Forelimb muscle (tissue), 1 donor: ENCODE data around the gene NANOG. TPM values are rescaled to one million over a fixed set of nuclear protein-coding genes. Genes with fewer than 3 reads are reported as not detected.
"Not testable (repeated sequence)": the region's sequence is repeated elsewhere in the genome, so short reads cannot be mapped to it uniquely, and the experiment has no call there.

Experiments used
- DNase-seq: peaks from one replicate; pipeline ENCODE4 v3.0.0-alpha.2; 2013; ENCODE audit warnings: low read depth
- polyA plus RNA-seq: library from polyadenylated mRNA; unstranded; fragments of 120-200 nt; gene quantifications from one replicate; pipeline ENCODE4 v1.2.1, GENCODE V29; 2013; ENCODE audit not compliant: insufficient read length

Gene NANOG
- polyA plus RNA-seq, 1 donor: 0.13 TPM

GRCh38 chr12:7801460-7801859 lies 12.3 kb downstream of the NANOG start:
- no peak for DNase-seq

GRCh38 chr12:7806319-7806718 lies 17.1 kb downstream of the NANOG start:
- not testable (repeated sequence) for DNase-seq

GRCh38 chr12:7806863-7807487 lies 17.8 kb downstream of the NANOG start:
- DNase-seq: peak; percentile 17

GRCh38 chr12:7825754-7826153 lies 36.6 kb downstream of the NANOG start:
- not testable (repeated sequence) for DNase-seq

GRCh38 chr12:7829737-7830136 lies 40.5 kb downstream of the NANOG start:
- DNase-seq: not testable (repeated sequence)

GRCh38 chr12:7832059-7832696 lies 43.0 kb downstream of the NANOG start:
- no peak for DNase-seq

GRCh38 chr12:7833201-7833600 lies 44.0 kb downstream of the NANOG start:
- DNase-seq: not testable (repeated sequence)

- no peak for DNase-seq
Measured at GRCh38 chr12:7833831-7834230, 44.6 kb downstream of the NANOG start.

- no peak for DNase-seq
Measured at GRCh38 chr12:7834701-7835100, 45.5 kb downstream of the NANOG start.

GRCh38 chr12:7835116-7835515 lies 45.9 kb downstream of the NANOG start:
- no peak for DNase-seq

GRCh38 chr12:7835766-7836165 lies 46.6 kb downstream of the NANOG start:
- DNase-seq: no peak

GRCh38 chr12:7837366-7837765 lies 48.2 kb downstream of the NANOG start:
- DNase-seq: no peak

- not testable (repeated sequence) for DNase-seq
Measured at GRCh38 chr12:7839226-7839625, 50.0 kb downstream of the NANOG start.

- not testable (repeated sequence) for DNase-seq
Measured at GRCh38 chr12:7839848-7840247, 50.6 kb downstream of the NANOG start.

- not testable (repeated sequence) for DNase-seq
Measured at GRCh38 chr12:7842444-7842843, 53.2 kb downstream of the NANOG start.

- DNase-seq: not testable (repeated sequence)
Measured at GRCh38 chr12:7843149-7843548, 53.9 kb downstream of the NANOG start.

GRCh38 chr12:7843583-7843982 lies 54.4 kb downstream of the NANOG start:
- DNase-seq: not testable (repeated sequence)

GRCh38 chr12:7844116-7844515 lies 54.9 kb downstream of the NANOG start:
- DNase-seq: no peak

- not testable (repeated sequence) for DNase-seq
Measured at GRCh38 chr12:7847226-7848097, 58.3 kb downstream of the NANOG start.

GRCh38 chr12:7848098-7848422 lies 58.9 kb downstream of the NANOG start:
- DNase-seq: not testable (repeated sequence)
